GM12878 (cell line): ENCODE data around the gene KRTAP2-4. TPM values are rescaled to one million over a fixed set of nuclear protein-coding genes. Genes with fewer than 3 reads are reported as not detected.

ENCODE experiments used
- ATAC-seq: fragments of 200-7000 bp; cut with Tn5 transposase; 3 replicates; pipeline ENCODE4 v1.9.1; 2020; ENCODE audit warnings: mild to moderate bottlenecking, moderate library complexity
- BruUV-seq: library from RNA; stranded (reverse); fragments of 400-500 nt; replicated peaks from 2 replicates; lab custom pipeline; 2021; lab: Mats Ljungman, UMichigan
- CTCF ChIA-PET: fragments of 300-600 bp; sonication (Branson Sonifier 250); formaldehyde crosslinking; extraction: SDS; loops from one replicate; lab custom pipeline; 2021; ENCODE audit warnings: inconsistent platforms; lab: Yijun Ruan, JAX
- POLR2A ChIA-PET: fragments of 350-600 bp; formaldehyde crosslinking; extraction: SDS; loops from one replicate; lab custom pipeline; 2021; ENCODE audit warnings: inconsistent platforms; lab: Charles Lee
- RAD21 ChIA-PET: fragments of 300-600 bp; sonication (Branson Sonifier 250); formaldehyde crosslinking; loops from one replicate; lab custom pipeline; 2023; ENCODE audit warnings: antibody characterized with exemption; ENCODE audit not compliant: unreplicated experiment; lab: Charles Lee
- SMC1A ChIA-PET: fragments of 300-600 bp; sonication (Branson Sonifier 250); formaldehyde crosslinking; loops from one replicate; lab custom pipeline; 2023; ENCODE audit not compliant: unreplicated experiment, uncharacterized antibody; lab: Charles Lee
- DNase-seq: peaks from one replicate; pipeline ENCODE4 v3.0.0-alpha.2; 2011; ENCODE audit warnings: low read depth, low spot score
- FAIRE-seq: peaks from 3 replicates; lab custom pipeline; 2011; peaks lifted over from hg19 to GRCh38; lab: Jason Lieb, UNC
- H2AFZ ChIP-seq: 2 replicates; pipeline ENCODE4 v1.6.0; 2011; ENCODE audit warnings: low read depth, low read length, control low read depth; ENCODE audit not compliant: control insufficient read depth
- H3K27ac ChIP-seq: 2 replicates; pipeline ENCODE4 v1.5.1; 2011; ENCODE audit warnings: control low read depth; ENCODE audit not compliant: control insufficient read depth, insufficient read depth
- H3K27me3 ChIP-seq, 2 experiments: replicated peaks in 1 of 2; 2 replicates each; pipeline versions ENCODE4 v1.6.0 to v1.6.1; 2011; ENCODE audit warnings: low read length in 1 of 2; ENCODE audit not compliant: control insufficient read depth in 2 of 2, insufficient read depth in 2 of 2
- H3K36me3 ChIP-seq, 2 experiments: 2 replicates each; pipeline ENCODE4 v1.5.1; 2011; ENCODE audit warnings: low read length in 1 of 2; ENCODE audit not compliant: control insufficient read depth in 2 of 2, insufficient read depth in 2 of 2
- H3K4me1 ChIP-seq: 2 replicates; pipeline ENCODE4 v1.6.1; 2011; ENCODE audit warnings: mild to moderate bottlenecking, low read length, moderate library complexity, mixed read lengths; ENCODE audit not compliant: control insufficient read depth, insufficient read depth
- H3K4me2 ChIP-seq: 2 replicates; pipeline ENCODE4 v1.6.0; 2011; ENCODE audit warnings: control low read depth; ENCODE audit not compliant: control insufficient read depth, insufficient read depth
- H3K4me3 ChIP-seq: fragments of 200-600 bp; sonication (generic); 2 replicates; pipeline ENCODE4 v1.5.1; 2016
- H3K79me2 ChIP-seq: 2 replicates; pipeline ENCODE4 v1.6.0; 2011; ENCODE audit warnings: low read length; ENCODE audit not compliant: control insufficient read depth, insufficient read depth
- H3K9ac ChIP-seq: 2 replicates; pipeline ENCODE4 v1.8.0; 2011; ENCODE audit warnings: low read length, control low read depth, mixed read lengths; ENCODE audit not compliant: control insufficient read depth, insufficient read depth
- H3K9me3 ChIP-seq: replicated peaks from 3 replicates; pipeline ENCODE4 v1.5.1; 2011; ENCODE audit warnings: mild to moderate bottlenecking, low read length; ENCODE audit not compliant: control insufficient read depth, insufficient read depth
- H4K20me1 ChIP-seq: 2 replicates; pipeline ENCODE4 v1.6.0; 2011; ENCODE audit not compliant: control insufficient read depth, insufficient read depth
- ATF3 ChIP-seq: IDR thresholded peaks from 2 replicates; pipeline ENCODE4 v1.6.1; 2011; ENCODE audit warnings: low read depth, mild to moderate bottlenecking, low read length, moderate library complexity, borderline replicate concordance; ENCODE audit errors: extremely low read depth
- CHD4 ChIP-seq: fragments of 200-600 bp; sonication (generic); IDR thresholded peaks from 2 replicates; pipeline ENCODE4 v1.6.1; 2016; ENCODE audit warnings: mild to moderate bottlenecking
- EP300 ChIP-seq, 2 experiments: fragments of 150-350 bp in 1 of 2; IDR thresholded peaks; 2 replicates each; pipeline ENCODE4 v1.6.1; 2011 to 2012; ENCODE audit warnings: low read depth in 2 of 2, low read length in 2 of 2, borderline replicate concordance in 1 of 2, improper control_type of control experiment in 1 of 2, inconsistent platforms in 1 of 2; ENCODE audit not compliant: control insufficient read depth in 1 of 2
- FOS ChIP-seq: IDR thresholded peaks from 3 replicates; pipeline ENCODE4 v1.6.1; 2011; ENCODE audit warnings: borderline replicate concordance; ENCODE audit not compliant: insufficient read length; ENCODE audit errors: extremely low read depth
- IRF5 ChIP-seq: fragments of 450-650 bp; IDR thresholded peaks from 2 replicates; pipeline ENCODE4 v1.6.1; 2017; ENCODE audit warnings: borderline replicate concordance
- SUPT20H ChIP-seq: IDR thresholded peaks from 2 replicates; pipeline ENCODE4 v1.6.1; 2011; ENCODE audit warnings: low read depth, mild to moderate bottlenecking, low read length, moderate library complexity, borderline replicate concordance; ENCODE audit not compliant: control insufficient read depth
- WGBS: methylation state at CpG from one replicate; pipeline ENCODE4 v1.1.6; 2016; ENCODE audit warnings: low lambda C conversion rate; ENCODE audit not compliant: insufficient replicate concordance, insufficient coverage; ENCODE audit errors: missing lambda C conversion rate; 5-methylcytosine and 5-hydroxymethylcytosine counted together
- in situ Hi-C: fragments of 300-500 bp; cut with MboI; formaldehyde crosslinking; loops from 9 replicates; pipeline ENCODE4 v1.14.3; 2018; ENCODE audit warnings: mixed read lengths
- intact Hi-C: fragments of 100-400 bp; cut with micrococcal nuclease; formaldehyde crosslinking; loops from one replicate; pipeline ENCODE4 v1.14.2; 2022; ENCODE audit not compliant: unreplicated experiment
- polyA plus RNA-seq, 11 experiments: library from polyadenylated mRNA; depleted of rRNA in 4 of 11; unstranded in 6 of 11; stranded (reverse) in 5 of 11; fragments of >200 nt; fragmentation: Nextera tagmentation in 4 of 11; fragmentation: Illumina TruSeq in 1 of 11; extraction: Ambion mirVana in 4 of 11; extraction: Trizol in 1 of 11; gene quantifications; 1 replicate in 1 of 11; 2 replicates in 10 of 11; pipeline versions ENCODE4 v1.2.1 to v1.2.3, GENCODE V29; 2011 to 2016; ENCODE audit warnings: inconsistent platforms in 2 of 11, missing spikeins in 2 of 11, low read depth in 1 of 11
- total RNA-seq, 4 experiments: library from RNA; depleted of rRNA in 3 of 4; stranded (reverse); fragments of >200 nt in 3 of 4; fragmentation: Illumina TruSeq in 1 of 4; extraction: Trizol in 1 of 4; gene quantifications; 2 replicates each; pipeline versions ENCODE4 v1.2.1 to v1.2.3, GENCODE V29; 2013 to 2021

KRTAP2-4 gene
- total and polyA plus RNA-seq, 10 of the 15 experiments (the other 5 are each of a cell fraction or from before 2014, with no cell fraction given): not detected

DNA sequence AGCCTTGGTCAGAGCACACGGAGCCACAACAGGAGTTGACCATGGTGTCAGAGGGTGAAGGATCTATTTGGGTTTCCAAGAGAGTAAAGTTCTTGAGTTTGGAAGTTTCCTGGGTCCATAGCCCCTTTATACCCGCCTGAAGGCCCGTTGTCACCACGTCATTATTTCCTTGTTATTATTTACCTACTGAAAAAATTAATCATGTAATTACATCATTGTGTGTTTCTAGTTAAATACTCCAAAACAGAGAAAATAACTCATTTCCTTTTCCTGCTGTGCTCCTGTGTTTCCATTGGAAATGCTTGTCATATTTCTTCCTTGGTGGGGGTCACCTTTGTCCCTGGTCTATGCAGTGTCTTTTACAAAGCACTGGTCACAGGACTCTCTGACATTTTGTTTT, 32.4 kb upstream of the KRTAP2-4 start, which contains the start of gene KRTAP4-8:
TSS of gene KRTAP4-8 (minus strand) at position 101 of the 400 bp plus-strand sequence. CDS start at position 43, 58 bp downstream.
- H2AFZ ChIP-seq: no peak within 1 kb of the TSS
- H3K9me3 ChIP-seq: no peaks in the 10 kb centered on the region
- intact Hi-C loops: no loop called here
- no peak within 1 kb of the TSS for H3K9ac ChIP-seq
- no peaks in the 10 kb centered on the region for H3K79me2 ChIP-seq
- ChIA-PET CTCF (no interaction called here), RAD21 (no interaction called here), POLR2A (no interaction called here), SMC1A (no interaction called here)
- H3K27ac ChIP-seq: no peak within 1 kb of the TSS
- no peaks in the 10 kb centered on the region; a peak in 2 of 4 replicates for H3K27me3 ChIP-seq
- no peaks in the 10 kb centered on the region for H4K20me1 ChIP-seq
- no peaks in the 10 kb centered on the region for H3K4me1 ChIP-seq
- WGBS: 2% methylated on average over 4 of the region's 4 CpGs
- in situ Hi-C loops: no loop called here
- H3K4me2 ChIP-seq: no peak within 1 kb of the TSS
- no peaks in the 10 kb centered on the region for H3K36me3 ChIP-seq
- FAIRE-seq: no peak
- TF ChIP-seq ATF3 (no peak), IRF5 (no peak), FOS (no peak), CHD4 (no peak), SUPT20H (no peak), EP300 (IDR thresholded peaks at IDR 0.05; ENCODE audit: borderline replicate concordance in 1 of 2, control insufficient read depth in 1 of 2, low read depth in 2 of 2, low read length in 2 of 2) (no peak)
- BruUV-seq: no TSS peak
- no peak within 1 kb of the TSS for H3K4me3 ChIP-seq
- no peak for ATAC-seq
- DNase-seq: no peak
